Neural cell (in vitro differentiated cells): ENCODE data around the gene BAIAP2L1. TPM values are rescaled to one million over a fixed set of nuclear protein-coding genes. Genes with fewer than 3 reads are reported as not detected.

Experiments used
- H2AFZ ChIP-seq: fragments of 200-600, 300-800 bp; sonication (generic), shearing (Covaris generic); 2 replicates; pipeline ENCODE4 v1.6.0; 2014; ENCODE audit warnings: low read depth, mild to moderate bottlenecking, antibody characterized with exemption, low read length, moderate library complexity
- H3F3A ChIP-seq: fragments of 200-600 bp; shearing (Covaris generic); 2 replicates; pipeline ENCODE4 v1.6.1; 2016; ENCODE audit warnings: mild to moderate bottlenecking, moderate library complexity, mixed read lengths, antibody characterized with exemption, low read length; ENCODE audit not compliant: insufficient read depth, poor library complexity, severe bottlenecking
- H3K27ac ChIP-seq: fragments of 200-600, 300-800 bp; sonication (generic), shearing (Covaris generic); 2 replicates; pipeline ENCODE4 v1.5.1; 2014; ENCODE audit warnings: mild to moderate bottlenecking, low read length, moderate library complexity
- H3K27me3 ChIP-seq: fragments of 300-800, 200-600 bp; sonication (generic), shearing (Covaris generic); 2 replicates; pipeline ENCODE4 v1.6.0; 2014; ENCODE audit warnings: mild to moderate bottlenecking, low read depth, low read length, moderate library complexity; ENCODE audit not compliant: insufficient read depth
- H3K36me3 ChIP-seq: fragments of 300-800, 200-600 bp; sonication (generic), shearing (Covaris generic); 2 replicates; pipeline ENCODE4 v1.5.1; 2014; ENCODE audit warnings: mild to moderate bottlenecking, antibody characterized with exemption, low read length, moderate library complexity; ENCODE audit not compliant: insufficient read depth
- H3K4me2 ChIP-seq: fragments of 300-800, 200-600 bp; sonication (generic), shearing (Covaris generic); 2 replicates; pipeline ENCODE4 v1.6.0; 2014; ENCODE audit warnings: mild to moderate bottlenecking, low read length
- H3K4me3 ChIP-seq: fragments of 300-800, 200-600 bp; sonication (generic), shearing (Covaris generic); 2 replicates; pipeline ENCODE4 v1.5.1; 2014; ENCODE audit warnings: mild to moderate bottlenecking, low read length, moderate library complexity
- H3K79me2 ChIP-seq: fragments of 200-600 bp; shearing (Covaris generic); replicated peaks from 2 replicates; pipeline ENCODE4 v1.6.0; 2014; ENCODE audit warnings: mild to moderate bottlenecking, low read length, moderate library complexity; ENCODE audit not compliant: insufficient read depth
- H3K9ac ChIP-seq: fragments of 300-800, 200-600 bp; sonication (generic), shearing (Covaris generic); 2 replicates; pipeline ENCODE4 v1.6.1; 2016; ENCODE audit warnings: mild to moderate bottlenecking, low read length, mixed read lengths
- H3K9me2 ChIP-seq: fragments of 200-600 bp; shearing (Covaris generic); 2 replicates; pipeline ENCODE4 v1.6.1; 2016; ENCODE audit warnings: mild to moderate bottlenecking, low read length, mixed read lengths; ENCODE audit not compliant: insufficient read depth
- H3K9me3 ChIP-seq: fragments of 200-600, 300-800 bp; sonication (generic), shearing (Covaris generic); 2 replicates; pipeline ENCODE4 v1.6.1; 2016; ENCODE audit warnings: mild to moderate bottlenecking, mixed run types, low read length, moderate library complexity, mixed read lengths
- H4K20me1 ChIP-seq: fragments of 200-600 bp; shearing (Covaris generic); 2 replicates; pipeline ENCODE4 v1.6.1; 2016; ENCODE audit warnings: mild to moderate bottlenecking, mixed run types; ENCODE audit not compliant: insufficient read depth
- EP300 ChIP-seq: fragments of 450-650 bp; conservative IDR thresholded peaks from 2 replicates; pipeline ENCODE4 v1.6.1; 2014; ENCODE audit warnings: antibody characterized with exemption, mild to moderate bottlenecking, moderate library complexity; ENCODE audit not compliant: poor library complexity, severe bottlenecking
- EZH2 ChIP-seq: fragments of 200-600, 300-800 bp; shearing (Covaris generic), sonication (generic); IDR thresholded peaks from 2 replicates; pipeline ENCODE4 v1.6.1; 2014; ENCODE audit warnings: antibody characterized with exemption, low read length, borderline replicate concordance, mild to moderate bottlenecking; ENCODE audit not compliant: insufficient read depth, poor library complexity, severe bottlenecking
- MXI1 ChIP-seq: fragments of 450-650 bp; conservative IDR thresholded peaks from 2 replicates; pipeline ENCODE4 v1.6.1; 2014; ENCODE audit warnings: antibody characterized with exemption, mild to moderate bottlenecking; ENCODE audit not compliant: poor library complexity, severe bottlenecking
- POLR2AphosphoS5 ChIP-seq: IDR thresholded peaks from 2 replicates; pipeline ENCODE4 v1.6.1; 2012
- RAD21 ChIP-seq: fragments of 450-650 bp; conservative IDR thresholded peaks from 2 replicates; pipeline ENCODE4 v1.6.1; 2014; ENCODE audit warnings: antibody characterized with exemption, mild to moderate bottlenecking, moderate library complexity
- REST ChIP-seq: IDR thresholded peaks from 2 replicates; pipeline ENCODE4 v1.6.1; 2012; ENCODE audit warnings: borderline replicate concordance
- SMC3 ChIP-seq: fragments of 450-650 bp; conservative IDR thresholded peaks from 2 replicates; pipeline ENCODE4 v1.6.1; 2014; ENCODE audit warnings: antibody characterized with exemption, mild to moderate bottlenecking, moderate library complexity; ENCODE audit not compliant: poor library complexity
- TAF1 ChIP-seq: IDR thresholded peaks from 2 replicates; pipeline ENCODE4 v1.6.1; 2012; ENCODE audit warnings: low read depth
- polyA plus RNA-seq: library from polyadenylated mRNA; depleted of rRNA; stranded (reverse); fragments of >200 nt; gene quantifications from 2 replicates; pipeline ENCODE4 v1.2.3, GENCODE V29; 2014
- TF ChIP-seq, protein P1 (sequence below): fragments of 450-650 bp; IDR thresholded peaks from 2 replicates; pipeline ENCODE4 v1.5.1; 2014; ENCODE audit warnings: antibody characterized with exemption, mild to moderate bottlenecking, moderate library complexity; ENCODE audit not compliant: poor library complexity, severe bottlenecking

BAIAP2L1 gene
- polyA plus RNA-seq, 1 donor from 2014 or later, result not detected

DNA sequence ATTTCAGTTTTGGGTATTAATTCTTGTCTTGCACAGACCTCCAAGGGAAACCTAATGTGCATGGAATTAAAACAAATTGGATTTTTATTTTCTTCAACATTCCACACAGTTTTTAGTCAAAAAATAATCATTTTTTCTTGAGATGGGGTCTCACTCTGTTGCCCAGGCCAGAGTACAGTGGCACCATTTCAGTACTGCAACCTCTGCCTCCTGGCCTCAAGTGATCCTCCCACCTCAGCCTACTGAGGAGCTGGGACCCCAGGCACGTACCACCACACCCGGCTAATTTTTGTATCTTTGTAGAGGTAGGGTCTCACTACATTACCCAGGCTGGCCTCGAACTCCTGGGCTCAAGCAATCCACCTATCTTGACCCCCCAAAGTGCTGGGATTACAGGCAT lies 4.9 kb downstream of the BAIAP2L1 start:
- H3K79me2 ChIP-seq, result no peaks in the 10 kb centered on the region

GRCh38 chr7:98395481-98395880 lies 5.4 kb downstream of the BAIAP2L1 start:
- H3K4me2 ChIP-seq, result no peak overlapping the region
- no peaks in the 10 kb centered on the region for H3F3A ChIP-seq
- no peaks in the 10 kb centered on the region for H3K9me3 ChIP-seq
- H3K9ac ChIP-seq, result no peak overlapping the region
- H3K36me3 ChIP-seq, result no peaks in the 10 kb centered on the region
- H3K9me2 ChIP-seq, result no peaks in the 10 kb centered on the region
- H3K4me3 ChIP-seq, result no peak overlapping the region
- TF ChIP-seq EZH2 (no peak), RAD21 (no peak), MXI1 (no peak), EP300 (no peak), SMC3 (no peak), POLR2AphosphoS5 (no peak), REST (no peak), TAF1 (no peak)
- TF ChIP-seq, protein P1, sequence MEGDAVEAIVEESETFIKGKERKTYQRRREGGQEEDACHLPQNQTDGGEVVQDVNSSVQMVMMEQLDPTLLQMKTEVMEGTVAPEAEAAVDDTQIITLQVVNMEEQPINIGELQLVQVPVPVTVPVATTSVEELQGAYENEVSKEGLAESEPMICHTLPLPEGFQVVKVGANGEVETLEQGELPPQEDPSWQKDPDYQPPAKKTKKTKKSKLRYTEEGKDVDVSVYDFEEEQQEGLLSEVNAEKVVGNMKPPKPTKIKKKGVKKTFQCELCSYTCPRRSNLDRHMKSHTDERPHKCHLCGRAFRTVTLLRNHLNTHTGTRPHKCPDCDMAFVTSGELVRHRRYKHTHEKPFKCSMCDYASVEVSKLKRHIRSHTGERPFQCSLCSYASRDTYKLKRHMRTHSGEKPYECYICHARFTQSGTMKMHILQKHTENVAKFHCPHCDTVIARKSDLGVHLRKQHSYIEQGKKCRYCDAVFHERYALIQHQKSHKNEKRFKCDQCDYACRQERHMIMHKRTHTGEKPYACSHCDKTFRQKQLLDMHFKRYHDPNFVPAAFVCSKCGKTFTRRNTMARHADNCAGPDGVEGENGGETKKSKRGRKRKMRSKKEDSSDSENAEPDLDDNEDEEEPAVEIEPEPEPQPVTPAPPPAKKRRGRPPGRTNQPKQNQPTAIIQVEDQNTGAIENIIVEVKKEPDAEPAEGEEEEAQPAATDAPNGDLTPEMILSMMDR, result no peak
- no peak overlapping the region for H2AFZ ChIP-seq
- H3K27me3 ChIP-seq, result no peaks in the 10 kb centered on the region
- no peak overlapping the region for H3K27ac ChIP-seq
- H3K79me2 ChIP-seq, result no peaks in the 10 kb centered on the region
- no peaks in the 10 kb centered on the region for H4K20me1 ChIP-seq

More for the DNA sequence above, 4.9 kb downstream of the BAIAP2L1 start:
- Histone ChIP-seq H3K27me3 (no peaks in the 10 kb centered on the region), H3K9me2 (no peaks in the 10 kb centered on the region), H3K9me3 (no peaks in the 10 kb centered on the region), H3K9ac (no peak overlapping the region), H3K4me3 (no peak overlapping the region), H3K36me3 (no peaks in the 10 kb centered on the region), H2AFZ (no peak overlapping the region), H3F3A (no peaks in the 10 kb centered on the region), H3K27ac (no peak overlapping the region), H3K4me2 (no peak overlapping the region), H4K20me1 (no peaks in the 10 kb centered on the region)
- TF ChIP-seq POLR2AphosphoS5, result no peak
- no peak for TF ChIP-seq REST
- no peak for TF ChIP-seq TAF1
- TF ChIP-seq RAD21, result no peak
- TF ChIP-seq SMC3, result no peak
